ENCODE results near the gene SALL3.

- TF ChIP-seq CTCF (IDR thresholded peaks at IDR 0.05) (no peak), POLR2AphosphoS5 (IDR thresholded peaks at IDR 0.05) (no peak)
These were observed 40.5 kb upstream of the SALL3 start for GRCh38 chr18:78939105-78939504.
